Kidney (tissue), 14 donors: ENCODE measurements around the gene ACTN4. TPM values are rescaled to one million over a fixed set of nuclear protein-coding genes. Genes with fewer than 3 reads are reported as not detected.

ENCODE experiments used
- DNase-seq, 5 donors: peaks; one replicate each; pipeline ENCODE4 v3.0.0-alpha.2; 2013 to 2020
- FAIRE-seq: peaks from 2 replicates; lab custom pipeline; 2012; peaks lifted over from hg19 to GRCh38; lab: Jason Lieb, UNC
- H3K27ac ChIP-seq, 2 donors: one replicate each; pipeline ENCODE4 v1.7.0; 2013; ENCODE audit warnings: low read depth in 2 of 2, low read length in 2 of 2, inconsistent platforms in 1 of 2
- H3K27me3 ChIP-seq: one replicate; pipeline ENCODE4 v1.7.1; 2013; ENCODE audit warnings: low read length, inconsistent platforms; ENCODE audit not compliant: control insufficient read depth, insufficient read depth
- H3K36me3 ChIP-seq, 3 donors: one replicate each; pipeline versions ENCODE4 v1.7.0 to v1.7.1; 2013; ENCODE audit warnings: low read length in 3 of 3, control low read depth in 1 of 3, inconsistent platforms in 1 of 3; ENCODE audit not compliant: insufficient read depth in 3 of 3, control insufficient read depth in 2 of 3
- H3K4me1 ChIP-seq, 3 donors: one replicate each; pipeline versions ENCODE4 v1.7.0 to v1.7.1; 2013; ENCODE audit warnings: low read length in 3 of 3, inconsistent platforms in 1 of 3, low read depth in 1 of 3; ENCODE audit not compliant: control insufficient read depth in 2 of 3, insufficient read depth in 2 of 3
- H3K4me3 ChIP-seq, 3 donors: one replicate each; pipeline versions ENCODE4 v1.7.0 to v1.8.1; 2013; ENCODE audit warnings: low read length in 3 of 3, control low read depth in 1 of 3, inconsistent platforms in 1 of 3
- H3K9ac ChIP-seq, 3 donors: one replicate each; pipeline versions ENCODE4 v1.7.0 to v1.7.1; 2013; ENCODE audit warnings: low read length in 3 of 3, control low read depth in 1 of 3, inconsistent platforms in 1 of 3
- H3K9me3 ChIP-seq, 3 donors: one replicate each; pipeline versions ENCODE4 v1.7.0 to v1.7.1; 2013; ENCODE audit warnings: low read length in 3 of 3, control low read depth in 1 of 3, inconsistent platforms in 1 of 3; ENCODE audit not compliant: control insufficient read depth in 2 of 3, insufficient read depth in 1 of 3
- CTCF ChIP-seq: IDR thresholded peaks from 3 replicates; pipeline ENCODE4 v1.5.1; 2012; ENCODE audit warnings: mild to moderate bottlenecking, moderate library complexity, borderline replicate concordance; ENCODE audit not compliant: insufficient read depth; ENCODE audit errors: extremely low read depth
- intact Hi-C: fragments of 100-400 bp; cut with DNase I; formaldehyde crosslinking; loops from one replicate; pipeline ENCODE4 v1.11.1; 2022
- polyA plus RNA-seq: library from polyadenylated mRNA; stranded (reverse); fragments of 350-450 nt; fragmentation: Illumina TruSeq; extraction: RNeasy Lipid Tissue Mini Kit (QIAGEN cat#74804); gene quantifications from one replicate; pipeline ENCODE4 v1.2.3, GENCODE V29; 2014; ENCODE audit warnings: low read depth, low replicate concordance; ENCODE audit not compliant: insufficient read depth
- total RNA-seq: library from RNA; stranded (reverse); fragmentation: NEBNext Ultra II Directional; extraction: Animal tissue kit (Norgen Biotek cat#: 25700); gene quantifications from one replicate; pipeline ENCODE4 v1.2.1, GENCODE V29; 2021
- donor health status: control.
- donor health status: control.
- donor health status: control.
- donor health status: control.
- donor health status: control.
- donor health status: DM: yes; HTN: yes; CAD: no.
- donor health status: Normal renal cell carcinoma (clear cell type).

Gene ACTN4
- total and polyA plus RNA-seq, 2 donors from 2014 or later = 231 to 606 TPM

- FAIRE-seq (no peak), DNase-seq (peak in 1 of 5 donors; percentile 43)
- no peaks in the 10 kb centered on the region for H3K9me3 ChIP-seq
- H3K9ac ChIP-seq = peak overlapping the region in 1 of 3 donors; percentile 83
- H3K27ac ChIP-seq = peak overlapping the region; percentile 80 to 98
- H3K27me3 ChIP-seq = no peaks in the 10 kb centered on the region
- no peak for TF ChIP-seq CTCF
- H3K4me1 ChIP-seq = peaks cover under 1 to 84% (median 82%) of the 10 kb centered on the region in 3 donors
- no peak overlapping the region for H3K4me3 ChIP-seq
- peaks cover 0 to 38% (median 6%) of the 10 kb centered on the region in 3 donors for H3K36me3 ChIP-seq
- intact Hi-C loops = no loop called here
These were observed 50.2 kb downstream of the ACTN4 start for GRCh38 chr19:38697641-38698071.

GRCh38 chr19:38698225-38699026, 51.0 kb downstream of the ACTN4 start:
- intact Hi-C loops = no loop called here
- H3K4me1 ChIP-seq = peaks cover 0 to 77% (median 76%) of the 10 kb centered on the region in 3 donors
- no peaks in the 10 kb centered on the region for H3K27me3 ChIP-seq
- H3K36me3 ChIP-seq = peaks cover 0 to 40% (median 6%) of the 10 kb centered on the region in 3 donors
- peak overlapping the region in 1 of 3 donors; percentile 2 for H3K9ac ChIP-seq
- FAIRE-seq (no peak), DNase-seq (no peak)
- H3K9me3 ChIP-seq = no peaks in the 10 kb centered on the region
- no peak overlapping the region for H3K4me3 ChIP-seq
- peak overlapping the region; percentile 26 to 80 for H3K27ac ChIP-seq
- no peak for TF ChIP-seq CTCF

- Histone ChIP-seq H3K4me3 (no peak overlapping the region), H3K9me3 (no peaks in the 10 kb centered on the region), H3K27ac (peak overlapping the region; percentile 80 to 82), H3K4me1 (peaks cover 0 to 72% (median 70%) of the 10 kb centered on the region in 3 donors), H3K9ac (no peak overlapping the region), H3K27me3 (no peaks in the 10 kb centered on the region), H3K36me3 (peaks cover 0 to 46% (median 9%) of the 10 kb centered on the region in 3 donors)
- no peak for FAIRE-seq
- no peak for DNase-seq
- no peak for TF ChIP-seq CTCF
- intact Hi-C loops = no loop called here
These were observed 51.5 kb downstream of the ACTN4 start for GRCh38 chr19:38699027-38699346.
